ENCODE data around the gene RCBTB2.
"Not testable (repeated sequence)": the region's sequence is repeated elsewhere in the genome, so short reads cannot be mapped to it uniquely, and the experiment has no call there.

The RCBTB2 gene

GRCh38 chr13:48494874-48495273, 38.0 kb downstream of the RCBTB2 start:
- DNase-seq (ENCODE audit: low read depth in 2 of 2): no peak

DNA sequence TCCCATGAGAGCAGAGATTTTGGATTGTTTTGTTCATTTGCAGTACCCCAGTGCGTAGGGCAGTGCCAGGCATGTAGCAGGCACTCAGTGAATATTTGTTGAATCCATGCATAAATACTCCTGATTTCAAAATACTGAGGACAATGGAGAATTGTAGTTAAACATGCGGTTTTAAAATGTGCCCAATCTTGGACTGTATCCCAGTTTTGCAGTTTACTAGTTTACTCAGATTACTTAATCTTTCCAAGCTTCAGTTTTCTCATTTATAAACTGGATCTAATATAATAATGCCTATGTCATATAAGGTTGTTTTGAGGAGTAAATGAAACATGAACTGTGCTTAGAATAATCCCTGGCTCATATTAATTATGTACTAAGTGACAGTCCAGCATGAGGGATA, 39.0 kb downstream of the RCBTB2 start:
- no peak for DNase-seq (ENCODE audit: low read depth in 2 of 2)

DNA sequence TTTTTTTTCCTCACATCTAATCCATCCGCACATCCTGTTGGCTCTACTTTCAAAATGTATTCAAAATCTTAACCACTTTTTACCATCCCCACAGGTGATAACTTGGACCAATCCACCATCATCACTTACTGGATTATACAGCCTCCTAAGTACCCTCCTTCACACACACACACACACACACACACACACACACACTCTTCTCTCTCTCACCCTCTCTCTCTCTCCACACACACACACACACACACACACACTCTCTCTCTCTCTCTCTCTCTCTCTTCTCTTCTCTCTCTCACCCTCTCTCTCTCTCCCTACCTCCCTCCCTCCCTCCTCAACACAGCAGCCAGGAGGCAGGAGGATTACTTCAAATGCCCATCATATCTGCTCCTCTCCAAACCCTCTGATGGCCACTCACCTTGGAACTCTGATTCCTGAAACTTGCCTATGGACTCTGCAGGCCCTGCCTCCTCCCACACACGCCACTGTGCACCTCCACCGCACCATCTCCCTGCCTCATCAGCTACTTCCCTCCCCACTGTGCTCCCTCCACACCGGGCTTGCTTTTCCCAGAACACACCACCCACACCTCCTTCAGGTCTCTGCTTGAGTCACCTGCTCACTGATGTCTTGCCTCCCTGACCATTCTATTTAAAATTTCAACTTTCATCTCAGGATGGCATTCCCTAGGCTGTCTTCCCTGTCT, 39.7 kb downstream of the RCBTB2 start:
- no peak for DNase-seq (ENCODE audit: low read depth in 2 of 2)

DNA sequence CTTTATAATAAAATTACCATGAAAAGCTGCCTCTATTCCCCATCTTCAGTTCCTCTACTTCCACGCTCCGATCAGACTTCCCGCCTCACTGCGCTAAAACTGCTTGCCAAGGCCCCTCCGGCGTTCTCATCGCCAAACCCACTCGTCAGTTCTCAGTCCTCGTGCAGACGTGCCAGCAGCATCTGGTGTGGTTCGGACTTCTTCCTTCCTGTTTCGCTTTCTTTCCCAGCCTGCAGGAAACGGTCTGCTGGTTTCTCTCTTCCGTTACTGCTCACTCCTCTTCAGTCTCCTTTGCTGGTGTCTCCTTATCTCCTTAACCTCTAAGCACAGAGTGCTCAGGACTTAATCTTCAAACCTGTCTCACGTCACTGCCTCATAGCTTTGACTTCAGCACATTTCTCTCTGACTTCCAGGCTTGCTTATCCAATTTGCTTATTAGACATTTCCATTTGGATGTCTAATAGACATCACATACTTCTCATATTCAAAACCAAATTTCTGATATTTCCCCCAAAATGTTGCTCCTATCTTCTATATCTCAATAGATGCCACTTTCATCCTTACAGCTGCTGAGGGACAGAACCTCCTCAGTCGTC, 40.3 kb downstream of the RCBTB2 start:
- peak; percentile 40 to 48 for DNase-seq (ENCODE audit: low read depth in 2 of 2)

DNA sequence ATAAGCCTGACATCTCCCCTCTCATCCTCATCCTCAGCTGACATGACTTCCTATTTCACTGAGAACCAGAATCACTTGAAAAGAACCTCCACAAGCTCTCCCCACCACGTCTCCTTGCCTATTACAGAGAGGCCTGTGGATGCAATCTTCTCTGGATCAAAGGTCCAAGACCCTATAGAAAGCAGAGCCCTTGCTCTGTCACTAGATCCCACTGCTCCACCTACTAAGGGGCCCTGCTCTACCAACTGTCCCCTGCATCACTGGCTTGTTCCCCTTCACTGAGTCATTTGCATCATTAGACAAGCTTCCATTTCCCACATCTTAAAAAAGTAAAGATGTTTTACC, 40.8 kb downstream of the RCBTB2 start:
- DNase-seq (ENCODE audit: low read depth in 2 of 2): no peak

- DNase-seq (ENCODE audit: low read depth in 2 of 2): no peak
Measured at GRCh38 chr13:48491423-48492095, 41.3 kb downstream of the RCBTB2 start.

- DNase-seq (ENCODE audit: low read depth in 2 of 2): no peak
Measured at GRCh38 chr13:48490241-48490640, 42.6 kb downstream of the RCBTB2 start.

- no peak for DNase-seq (ENCODE audit: low read depth in 2 of 2)
Measured at GRCh38 chr13:48489666-48490065, 43.2 kb downstream of the RCBTB2 start.

- DNase-seq (ENCODE audit: low read depth in 2 of 2): no peak
Measured at GRCh38 chr13:48488995-48489394, 43.9 kb downstream of the RCBTB2 start.

DNA sequence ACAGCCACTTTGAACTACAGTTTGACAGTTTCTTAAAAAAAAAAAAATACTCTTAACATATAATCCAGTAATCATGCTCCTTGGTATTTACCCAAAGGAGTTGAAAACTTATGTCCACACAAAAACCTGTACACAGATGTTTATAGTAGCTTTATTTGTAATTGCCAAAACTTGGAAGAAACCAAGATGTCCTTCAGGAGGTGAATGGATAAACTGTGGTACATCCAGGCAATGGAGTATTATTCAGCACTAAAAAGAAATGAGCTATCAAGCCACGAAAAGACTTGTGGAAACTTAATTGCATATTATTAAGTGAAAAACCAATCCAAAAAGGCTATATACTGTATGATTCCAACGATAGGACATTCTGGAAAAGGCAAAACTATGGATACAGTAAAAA, 44.9 kb downstream of the RCBTB2 start:
- DNase-seq (ENCODE audit: low read depth in 2 of 2): no peak

- no peak for DNase-seq (ENCODE audit: low read depth in 2 of 2)
Measured at GRCh38 chr13:48486836-48487235, 46.0 kb downstream of the RCBTB2 start.

DNA sequence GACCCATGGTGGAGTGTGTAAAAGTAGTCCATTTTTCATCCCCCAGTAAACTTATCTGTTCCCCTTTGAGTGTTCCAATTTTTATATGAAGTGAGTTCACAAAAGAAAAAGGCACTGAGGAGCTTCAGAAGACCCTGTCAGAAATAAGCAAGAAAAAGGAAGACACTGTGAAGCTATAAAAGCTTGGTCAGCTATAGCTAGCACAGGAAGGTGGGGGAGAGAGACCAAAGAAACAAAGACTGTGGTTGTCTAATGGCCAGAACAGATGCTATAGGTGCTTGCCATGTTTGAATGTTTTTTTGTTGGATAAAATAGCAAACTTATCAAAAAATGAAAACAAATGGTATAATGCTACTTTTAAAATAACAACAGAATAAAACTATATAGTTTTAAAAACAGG, 46.5 kb downstream of the RCBTB2 start:
- DNase-seq (ENCODE audit: low read depth in 2 of 2): no peak

- no peak for DNase-seq (ENCODE audit: low read depth in 2 of 2)
Measured at GRCh38 chr13:48485432-48485831, 47.4 kb downstream of the RCBTB2 start.

GRCh38 chr13:48483575-48483974, 49.3 kb downstream of the RCBTB2 start:
- DNase-seq (ENCODE audit: low read depth in 2 of 2): no peak

GRCh38 chr13:48478391-48478790, 54.5 kb downstream of the RCBTB2 start:
- DNase-seq (ENCODE audit: low read depth in 2 of 2): no peak

DNA sequence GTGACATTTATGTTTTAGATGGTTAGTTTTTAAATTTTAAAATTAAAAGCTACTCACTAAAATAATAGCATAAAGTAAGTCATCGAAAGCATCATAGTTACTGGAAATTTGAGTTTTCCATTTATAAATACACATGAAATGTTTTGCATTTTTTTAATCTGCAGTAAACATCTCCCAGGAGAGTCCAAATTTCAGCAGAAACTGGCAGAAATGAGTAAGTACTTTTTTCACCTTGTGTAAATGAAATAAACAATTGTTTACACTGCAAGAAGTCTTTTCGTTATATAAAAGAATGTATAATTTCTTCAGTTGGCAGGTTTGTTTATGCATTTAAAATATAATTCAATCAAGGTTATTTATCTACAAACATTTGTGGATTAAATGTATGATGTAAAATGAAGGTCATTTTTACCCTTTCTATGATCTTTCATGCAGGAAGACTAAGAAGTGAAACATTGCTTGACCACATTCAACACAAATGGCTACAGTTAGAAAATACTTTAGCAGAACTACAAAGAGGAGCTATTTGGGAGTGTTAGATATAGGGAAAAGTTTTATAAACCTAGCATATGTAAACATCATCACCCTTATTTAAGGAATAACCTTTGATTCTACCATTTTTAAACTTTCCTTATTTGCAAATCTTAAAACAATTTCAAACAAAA, 55.6 kb downstream of the RCBTB2 start:
- DNase-seq (ENCODE audit: low read depth in 2 of 2): no peak

- DNase-seq (ENCODE audit: low read depth in 2 of 2): no peak
Measured at GRCh38 chr13:48476686-48477085, 56.2 kb downstream of the RCBTB2 start.

DNA sequence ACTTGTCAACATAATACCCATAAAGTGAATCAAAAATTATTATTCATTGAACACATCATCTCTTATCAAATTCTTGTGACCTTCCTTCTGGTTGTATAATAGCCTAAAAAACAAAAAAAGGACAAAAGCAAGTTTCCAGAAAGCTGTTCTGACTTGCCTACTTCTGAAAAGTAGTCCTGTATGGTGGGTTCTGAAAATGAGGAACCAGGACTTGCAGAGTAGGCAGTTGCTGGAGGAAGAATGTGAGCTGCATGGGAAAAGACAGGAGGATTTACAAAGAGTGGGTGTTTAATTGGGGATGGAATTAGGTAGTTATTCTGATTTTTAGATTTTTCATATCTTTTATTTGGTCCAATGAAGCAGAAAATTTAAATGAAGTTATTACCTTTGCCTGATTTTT, 56.7 kb downstream of the RCBTB2 start:
- no peak for DNase-seq (ENCODE audit: low read depth in 2 of 2)

DNA sequence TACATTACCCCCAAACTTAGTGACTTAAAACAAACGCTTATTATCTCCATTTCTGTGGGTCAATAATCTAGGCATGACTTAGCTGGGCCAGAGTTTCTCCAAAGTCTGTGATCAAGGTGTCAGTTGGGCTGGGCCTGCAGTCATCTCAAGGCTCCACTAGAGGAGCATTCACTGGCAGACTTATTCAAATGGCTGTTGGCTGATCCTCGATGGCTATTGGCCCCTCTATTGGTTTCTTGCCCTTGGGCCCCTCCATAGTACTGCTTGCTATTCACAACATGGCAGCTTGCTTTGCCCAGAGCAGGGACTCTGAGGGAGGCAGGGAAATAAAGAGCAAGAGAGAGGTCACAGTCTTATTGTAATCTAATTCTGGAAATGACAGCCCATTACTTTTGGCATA, 57.6 kb downstream of the RCBTB2 start:
- DNase-seq (ENCODE audit: low read depth in 2 of 2): no peak

DNA sequence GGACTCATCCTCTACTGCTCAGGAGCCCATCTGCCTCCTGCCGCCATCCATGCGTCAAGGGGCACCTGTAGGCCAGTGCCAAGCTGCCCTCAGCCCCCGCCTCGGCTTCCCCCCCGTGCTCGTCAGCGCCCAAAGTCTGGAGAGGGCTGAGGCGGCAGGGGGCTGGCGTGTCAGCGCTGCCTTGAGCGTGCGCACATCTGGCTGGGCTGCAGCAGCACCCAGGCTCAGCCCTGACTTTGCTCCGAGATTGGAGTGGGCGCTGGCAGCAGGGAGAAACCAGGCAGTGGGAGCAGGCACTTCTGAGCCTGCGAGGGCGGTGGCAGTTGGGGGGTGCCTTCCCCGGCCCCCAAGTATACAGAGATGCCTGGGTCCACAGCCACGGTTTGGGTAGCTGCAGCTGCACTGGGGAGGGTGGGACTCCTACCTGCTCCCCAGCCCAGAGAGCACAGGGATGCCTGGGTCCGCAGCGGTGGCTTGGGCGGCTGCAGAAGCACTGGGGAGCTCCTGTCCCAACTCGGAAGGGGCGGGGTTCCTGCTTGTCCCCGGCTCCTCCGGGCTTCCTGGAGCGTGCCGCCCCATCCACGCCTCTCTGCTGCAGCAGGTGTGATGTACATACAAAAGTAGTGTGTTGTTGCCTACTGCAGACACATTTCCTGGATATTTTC, 75.2 kb downstream of the RCBTB2 start:
- DNase-seq (ENCODE audit: low read depth in 2 of 2): no peak

DNA sequence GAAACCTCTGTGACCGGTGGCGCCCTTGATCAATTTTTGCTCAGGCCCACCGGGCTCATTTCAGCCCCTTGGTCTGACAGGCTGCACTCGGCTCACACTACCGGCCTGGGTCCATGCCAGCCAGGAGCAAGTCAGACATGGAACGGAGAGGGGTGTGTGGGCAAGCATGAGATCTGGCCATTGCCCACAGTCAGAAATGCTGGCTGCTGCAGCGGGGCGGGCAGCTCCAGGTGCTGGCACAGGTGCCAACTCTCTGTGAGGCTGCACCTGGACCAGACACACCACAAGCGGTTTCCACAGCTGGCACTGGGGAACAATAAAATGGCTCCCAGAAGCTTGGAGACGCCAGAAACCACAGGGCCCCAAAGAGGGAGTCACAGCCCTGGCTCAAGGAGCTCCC, 76.3 kb downstream of the RCBTB2 start:
- no peak for DNase-seq (ENCODE audit: low read depth in 2 of 2)

DNA sequence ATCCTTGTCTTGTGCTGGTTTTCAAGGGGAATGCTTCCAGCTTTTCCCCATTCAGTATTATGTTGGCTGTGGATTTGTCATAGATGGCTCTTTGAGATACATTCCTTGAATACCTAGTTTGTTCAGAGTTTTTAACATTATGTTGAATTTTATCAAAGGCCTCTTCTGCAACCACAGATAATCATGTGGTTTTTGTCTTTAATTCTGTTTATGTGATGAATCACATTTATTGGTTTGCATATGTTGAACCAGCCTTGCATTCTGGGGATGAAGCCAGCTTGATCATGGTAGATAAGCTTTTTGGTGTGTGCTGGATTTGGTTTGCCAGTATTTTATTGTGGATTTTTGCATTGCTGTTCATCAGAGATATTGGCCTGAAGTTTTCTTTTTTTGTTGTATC, 81.7 kb downstream of the RCBTB2 start:
- not testable (repeated sequence) for DNase-seq (ENCODE audit: low read depth in 2 of 2)
